Mononuclear cell (primary cell): ENCODE measurements around the gene BLOC1S1. TPM values are rescaled to one million over a fixed set of nuclear protein-coding genes. Genes with fewer than 3 reads are reported as not detected.

Experiments
- H3K27me3 ChIP-seq: 2 replicates; pipeline ENCODE4 v1.6.0; 2011; ENCODE audit warnings: low read length, control low read depth; ENCODE audit not compliant: insufficient read depth
- H3K4me1 ChIP-seq: 2 replicates; pipeline ENCODE4 v1.5.1; 2011; ENCODE audit warnings: mild to moderate bottlenecking, low read length, control low read depth; ENCODE audit not compliant: insufficient read depth
- H3K4me3 ChIP-seq: 2 replicates; pipeline ENCODE4 v1.5.1; 2011; ENCODE audit warnings: mild to moderate bottlenecking, low read length, moderate library complexity
- H3K9me3 ChIP-seq: 2 replicates; pipeline ENCODE4 v1.5.1; 2011; ENCODE audit warnings: low read depth, mild to moderate bottlenecking, control low read depth, low read length
- total RNA-seq: library from RNA; depleted of rRNA; stranded (reverse); fragments of >200 nt; gene quantifications from one replicate; pipeline ENCODE4 v1.2.3, GENCODE V29; 2012

Gene BLOC1S1
- total RNA-seq, 1 donor = 61.8 TPM

- Histone ChIP-seq H3K4me1 (peaks cover 38% of the 10 kb centered on the region), H3K4me3 (no peak overlapping the region), H3K9me3 (no peaks in the 10 kb centered on the region), H3K27me3 (peaks cover 7% of the 10 kb centered on the region)
These were observed 2.1 kb upstream of the BLOC1S1 start for GRCh38 chr12:55713721-55714120.

GRCh38 chr12:55715169-55715764 lies 579 bp upstream of the BLOC1S1 start:
- Histone ChIP-seq H3K27me3 (no peaks in the 10 kb centered on the region), H3K4me1 (peaks cover 38% of the 10 kb centered on the region), H3K4me3 (peak overlapping the region; percentile 95), H3K9me3 (no peaks in the 10 kb centered on the region)

- no peaks in the 10 kb centered on the region for H3K9me3 ChIP-seq
- no peaks in the 10 kb centered on the region for H3K27me3 ChIP-seq
- peaks cover 50% of the 10 kb centered on the region for H3K4me1 ChIP-seq
- H3K4me3 ChIP-seq = peak overlapping the region; percentile 95
These were observed 724 bp downstream of the BLOC1S1 start for GRCh38 chr12:55716582-55716957.

- peak overlapping the region; percentile 95 for H3K4me3 ChIP-seq
- no peaks in the 10 kb centered on the region for H3K9me3 ChIP-seq
These were observed 1.5 kb downstream of the BLOC1S1 start for GRCh38 chr12:55717011-55718007.

GRCh38 chr12:55718015-55718414 lies 2.2 kb downstream of the BLOC1S1 start:
- no peak overlapping the region for H3K4me3 ChIP-seq
- H3K4me1 ChIP-seq = peaks cover 50% of the 10 kb centered on the region
- H3K9me3 ChIP-seq = no peaks in the 10 kb centered on the region
- no peaks in the 10 kb centered on the region for H3K27me3 ChIP-seq

More at GRCh38 chr12:55717011-55718007, 1.5 kb downstream of the BLOC1S1 start:
- Histone ChIP-seq H3K4me1 (peaks cover 50% of the 10 kb centered on the region), H3K27me3 (no peaks in the 10 kb centered on the region)

GRCh38 chr12:55718624-55719275 lies 2.9 kb downstream of the BLOC1S1 start:
- H3K4me3 ChIP-seq = no peak overlapping the region
- peaks cover 50% of the 10 kb centered on the region for H3K4me1 ChIP-seq
- H3K9me3 ChIP-seq = no peaks in the 10 kb centered on the region
- no peaks in the 10 kb centered on the region for H3K27me3 ChIP-seq

GRCh38 chr12:55719371-55719770 lies 3.5 kb downstream of the BLOC1S1 start:
- no peak overlapping the region for H3K4me3 ChIP-seq
- no peaks in the 10 kb centered on the region for H3K27me3 ChIP-seq
- H3K4me1 ChIP-seq = peaks cover 50% of the 10 kb centered on the region
- H3K9me3 ChIP-seq = no peaks in the 10 kb centered on the region

GRCh38 chr12:55720071-55720564 lies 4.3 kb downstream of the BLOC1S1 start, which contains the start of gene RDH5:
TSS of gene RDH5 (plus strand) at chr12:55720393. CDS start at chr12:55721185, 792 bp downstream.
- H3K4me1 ChIP-seq = peaks cover 55% of the 10 kb centered on the region
- no peak within 1 kb of the TSS for H3K4me3 ChIP-seq
- no peaks in the 10 kb centered on the region for H3K9me3 ChIP-seq
- H3K27me3 ChIP-seq = no peaks in the 10 kb centered on the region

- H3K4me3 ChIP-seq = no peak overlapping the region
- no peaks in the 10 kb centered on the region for H3K9me3 ChIP-seq
- peaks cover 51% of the 10 kb centered on the region for H3K4me1 ChIP-seq
- H3K27me3 ChIP-seq = no peaks in the 10 kb centered on the region
These were observed 5.1 kb downstream of the BLOC1S1 start for GRCh38 chr12:55720894-55721444.

GRCh38 chr12:55721601-55722213 lies 5.9 kb downstream of the BLOC1S1 start:
- peaks cover 53% of the 10 kb centered on the region for H3K4me1 ChIP-seq
- no peaks in the 10 kb centered on the region for H3K9me3 ChIP-seq
- H3K27me3 ChIP-seq = no peaks in the 10 kb centered on the region
- H3K4me3 ChIP-seq = no peak overlapping the region

- Histone ChIP-seq H3K9me3 (no peaks in the 10 kb centered on the region), H3K4me1 (peaks cover 53% of the 10 kb centered on the region), H3K4me3 (no peak overlapping the region), H3K27me3 (no peaks in the 10 kb centered on the region)
These were observed 7.1 kb downstream of the BLOC1S1 start for GRCh38 chr12:55722948-55723347.

GRCh38 chr12:55723516-55724225 lies 7.8 kb downstream of the BLOC1S1 start:
- Histone ChIP-seq H3K27me3 (no peaks in the 10 kb centered on the region), H3K4me1 (peaks cover 48% of the 10 kb centered on the region), H3K4me3 (no peak overlapping the region), H3K9me3 (no peaks in the 10 kb centered on the region)

GRCh38 chr12:55724226-55724939 lies 8.5 kb downstream of the BLOC1S1 start:
- Histone ChIP-seq H3K4me1 (peaks cover 45% of the 10 kb centered on the region), H3K4me3 (no peak overlapping the region), H3K27me3 (no peaks in the 10 kb centered on the region), H3K9me3 (no peaks in the 10 kb centered on the region)
